Activated gamma-delta T cell (primary cell): ENCODE measurements around the gene TSR1.

Experiments used
- DNase-seq: peaks from one replicate; lab custom pipeline; 2025; lab: John Stamatoyannopoulos, UW

The TSR1 gene

GRCh38 chr17:2279707-2280106, 56.5 kb downstream of the TSR1 start:
- no peak for DNase-seq

GRCh38 chr17:2277429-2278170, 58.7 kb downstream of the TSR1 start:
- no peak for DNase-seq

- DNase-seq = no peak
These were observed 60.5 kb downstream of the TSR1 start for GRCh38 chr17:2275722-2276121.

GRCh38 chr17:2274414-2274813, 61.8 kb downstream of the TSR1 start:
- no peak for DNase-seq
